Right atrium auricular region (tissue), 2 donors: ENCODE data around the gene MTOR. TPM values are rescaled to one million over a fixed set of nuclear protein-coding genes. Genes with fewer than 3 reads are reported as not detected.
"Not testable (repeated sequence)": the region's sequence is repeated elsewhere in the genome, so short reads cannot be mapped to it uniquely, and the experiment has no call there.

Experiments
- DNase-seq: peaks from one replicate; pipeline ENCODE4 v3.0.0-alpha.2; 2019; ENCODE audit warnings: low spot score
- H3K27ac ChIP-seq, 2 donors: fragments of 200-600 bp; sonication (generic); 1 replicate in 1 of 2; 2 replicates in 1 of 2; pipeline ENCODE4 v1.5.1; 2016 to 2019
- H3K27me3 ChIP-seq, 2 donors: fragments of 200-600 bp; sonication (generic); one replicate each; pipeline versions ENCODE4 v1.5.1 to v1.6.0; 2017 to 2019
- H3K36me3 ChIP-seq: fragments of 200-600 bp; sonication (generic); one replicate; pipeline ENCODE4 v1.5.1; 2016
- H3K4me1 ChIP-seq, 2 donors: fragments of 200-600 bp; sonication (generic); one replicate each; pipeline versions ENCODE4 v1.5.1 to v1.6.0; 2017 to 2019
- H3K4me3 ChIP-seq, 2 donors: fragments of 200-600 bp; sonication (generic); 1 replicate in 1 of 2; 2 replicates in 1 of 2; pipeline ENCODE4 v1.5.1; 2017 to 2019; ENCODE audit warnings: mild to moderate bottlenecking in 1 of 2, moderate library complexity in 1 of 2
- H3K9me3 ChIP-seq, 2 donors: fragments of 200-600 bp; sonication (generic); one replicate each; pipeline ENCODE4 v1.5.1; 2019
- CTCF ChIP-seq, 2 donors: fragments of 200-600 bp; sonication (generic); IDR thresholded peaks; one replicate each; pipeline ENCODE4 v1.5.1; 2019; ENCODE audit warnings: antibody characterized with exemption in 2 of 2
- total RNA-seq, 2 donors: library from RNA; depleted of rRNA; stranded (reverse); fragments of >200 nt; gene quantifications; one replicate each; pipeline ENCODE4 v1.1.0, GENCODE V29; 2016

Gene MTOR
- total RNA-seq, 2 donors from 2014 or later = 28.1 to 36.0 TPM

- no peaks in the 10 kb centered on the region for H3K36me3 ChIP-seq
- no peaks in the 10 kb centered on the region for H3K27me3 ChIP-seq
- DNase-seq = no peak
- H3K27ac ChIP-seq = no peak overlapping the region
- no peaks in the 10 kb centered on the region for H3K9me3 ChIP-seq
- no peak for TF ChIP-seq CTCF (IDR thresholded peaks at IDR 0.05)
- no peaks in the 10 kb centered on the region for H3K4me1 ChIP-seq
- H3K4me3 ChIP-seq = no peak overlapping the region
Measured at GRCh38 chr1:11301601-11302000, 39.2 kb upstream of the MTOR start.

- TF ChIP-seq CTCF (IDR thresholded peaks at IDR 0.05) = no peak
- no peaks in the 10 kb centered on the region for H3K9me3 ChIP-seq
- no peaks in the 10 kb centered on the region for H3K27me3 ChIP-seq
- no peaks in the 10 kb centered on the region for H3K36me3 ChIP-seq
- no peaks in the 10 kb centered on the region for H3K4me1 ChIP-seq
- no peak for DNase-seq
- H3K27ac ChIP-seq = no peak overlapping the region
- no peak overlapping the region for H3K4me3 ChIP-seq
Measured at GRCh38 chr1:11299225-11299574, 36.8 kb upstream of the MTOR start.

- TF ChIP-seq CTCF (IDR thresholded peaks at IDR 0.05) = no peak
- Histone ChIP-seq H3K27me3 (no peaks in the 10 kb centered on the region), H3K4me3 (no peak overlapping the region), H3K27ac (no peak overlapping the region), H3K36me3 (no peaks in the 10 kb centered on the region), H3K9me3 (no peaks in the 10 kb centered on the region), H3K4me1 (no peaks in the 10 kb centered on the region)
- no peak for DNase-seq
Measured at GRCh38 chr1:11298390-11299224, 36.3 kb upstream of the MTOR start.

GRCh38 chr1:11297774-11298173 lies 35.4 kb upstream of the MTOR start:
- H3K27me3 ChIP-seq, H3K9me3 ChIP-seq, H3K27ac ChIP-seq, DNase-seq, H3K36me3 ChIP-seq, H3K4me3 ChIP-seq, H3K4me1 ChIP-seq: not testable (repeated sequence)

- Histone ChIP-seq H3K27ac (no peak overlapping the region), H3K4me3 (no peak overlapping the region), H3K36me3 (no peaks in the 10 kb centered on the region), H3K27me3 (no peaks in the 10 kb centered on the region), H3K9me3 (no peaks in the 10 kb centered on the region), H3K4me1 (no peaks in the 10 kb centered on the region)
- TF ChIP-seq CTCF (IDR thresholded peaks at IDR 0.05) = no peak
- no peak for DNase-seq
Measured at GRCh38 chr1:11295905-11296304, 33.6 kb upstream of the MTOR start.

GRCh38 chr1:11294951-11295350 lies 32.6 kb upstream of the MTOR start:
- no peaks in the 10 kb centered on the region for H3K36me3 ChIP-seq
- TF ChIP-seq CTCF (IDR thresholded peaks at IDR 0.05) = no peak
- H3K9me3 ChIP-seq = no peaks in the 10 kb centered on the region

More at GRCh38 chr1:11294951-11295350, 32.6 kb upstream of the MTOR start:
- H3K27ac ChIP-seq = no peak overlapping the region
- H3K4me1 ChIP-seq = no peaks in the 10 kb centered on the region
- no peak for DNase-seq
- H3K4me3 ChIP-seq = no peak overlapping the region
- no peaks in the 10 kb centered on the region for H3K27me3 ChIP-seq
